Central memory CD4-positive, alpha-beta T cell (primary cell): Measurements from ENCODE around the gene ARFGAP1.

ENCODE experiments used
- DNase-seq: peaks from one replicate; pipeline ENCODE4 v3.0.0; 2022

Gene ARFGAP1

DNA sequence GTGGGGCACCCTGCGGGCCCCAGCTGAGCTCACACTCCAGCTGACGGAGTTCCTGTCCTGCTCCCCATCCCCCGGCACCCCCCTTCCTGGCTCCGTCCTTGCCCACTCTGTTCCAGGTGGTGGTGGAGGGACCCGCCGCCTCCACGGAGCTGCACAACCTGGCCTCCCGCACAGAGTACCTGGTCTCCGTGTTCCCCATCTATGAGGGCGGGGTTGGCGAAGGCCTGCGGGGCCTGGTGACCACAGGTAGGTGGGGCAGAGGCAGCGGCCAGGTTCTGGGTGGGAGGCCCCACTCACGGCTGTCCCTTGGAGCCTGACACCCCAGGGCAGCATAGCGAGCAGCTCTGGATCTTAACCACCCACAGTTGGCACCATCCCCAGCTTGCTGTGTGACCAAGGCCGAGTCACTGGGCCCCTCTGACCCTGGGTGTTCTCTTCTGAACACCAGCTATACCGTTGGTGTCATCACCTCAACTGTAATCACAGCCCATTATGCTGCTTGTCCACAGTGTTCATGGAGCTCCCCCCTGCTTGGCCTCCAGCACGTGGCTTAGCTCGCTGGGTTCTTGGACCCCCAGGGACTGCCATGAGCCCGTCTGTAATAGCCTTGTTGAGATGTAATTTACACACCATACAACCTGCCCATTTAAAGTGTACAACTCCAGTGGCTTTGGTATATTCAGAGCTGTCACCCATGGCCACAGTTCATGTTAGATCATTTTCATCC, 37.8 kb downstream of the ARFGAP1 start:
- DNase-seq = no peak

DNA sequence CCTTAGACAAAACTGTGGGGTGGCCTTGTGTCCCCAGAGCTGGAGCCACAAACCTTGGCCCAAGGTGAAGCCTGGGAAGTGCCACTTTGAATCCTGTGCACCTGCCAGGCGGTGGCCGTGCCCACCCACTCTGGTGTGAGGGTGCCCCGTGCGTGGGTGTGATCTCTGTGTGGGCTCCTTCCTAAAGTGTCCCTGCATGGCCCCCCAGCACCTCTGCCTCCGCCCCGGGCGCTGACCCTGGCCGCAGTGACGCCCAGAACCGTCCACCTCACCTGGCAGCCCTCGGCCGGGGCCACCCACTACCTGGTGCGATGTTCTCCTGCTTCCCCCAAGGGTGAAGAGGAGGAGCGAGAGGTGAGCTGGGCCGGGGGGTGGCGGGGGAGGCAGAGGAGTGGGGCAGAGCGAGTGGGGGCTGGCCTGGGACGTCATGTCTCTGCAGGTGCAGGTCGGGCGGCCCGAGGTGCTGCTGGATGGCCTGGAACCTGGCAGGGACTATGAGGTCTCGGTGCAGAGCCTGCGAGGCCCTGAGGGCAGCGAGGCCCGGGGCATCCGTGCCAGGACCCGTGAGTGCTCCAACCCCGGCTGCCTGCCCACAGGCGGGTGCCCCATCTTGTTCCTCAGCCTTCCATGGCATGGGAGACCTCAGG, 38.7 kb downstream of the ARFGAP1 start:
- DNase-seq = no peak

DNA sequence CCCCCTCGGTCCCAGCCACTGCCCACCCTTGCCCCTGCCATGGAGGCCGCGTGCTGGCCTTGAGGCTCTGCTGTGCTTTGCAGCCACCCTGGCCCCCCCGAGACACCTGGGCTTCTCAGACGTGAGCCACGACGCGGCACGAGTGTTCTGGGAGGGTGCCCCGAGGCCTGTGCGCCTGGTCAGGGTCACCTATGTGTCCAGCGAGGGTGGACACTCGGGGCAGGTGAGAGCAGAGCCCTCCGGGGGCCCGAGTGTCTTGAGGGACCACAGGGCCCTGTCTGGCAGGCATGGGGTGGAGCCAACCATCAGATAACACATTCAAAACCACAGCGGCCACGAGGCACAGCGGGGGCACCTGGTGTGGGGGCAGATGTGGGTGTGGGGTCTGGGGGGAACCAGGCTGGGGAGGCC, 39.2 kb downstream of the ARFGAP1 start:
- no peak for DNase-seq

DNA sequence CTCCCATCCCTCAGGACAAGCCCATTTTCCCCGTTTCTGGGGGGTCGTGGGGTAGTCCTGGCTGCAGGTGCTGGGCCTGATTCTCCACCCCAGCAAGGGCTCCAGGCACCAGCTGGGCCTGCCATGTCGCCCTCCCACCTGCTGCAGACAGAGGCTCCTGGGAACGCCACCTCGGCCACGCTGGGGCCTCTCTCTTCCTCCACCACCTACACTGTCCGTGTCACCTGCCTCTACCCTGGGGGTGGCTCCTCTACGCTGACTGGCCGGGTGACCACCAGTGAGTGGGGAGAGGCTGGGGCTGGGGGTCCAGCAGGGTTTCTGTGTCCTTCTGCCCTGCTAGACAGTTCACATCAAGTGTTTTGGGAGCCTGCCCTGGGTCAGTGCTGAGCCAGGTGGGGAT, 39.7 kb downstream of the ARFGAP1 start:
- no peak for DNase-seq

DNA sequence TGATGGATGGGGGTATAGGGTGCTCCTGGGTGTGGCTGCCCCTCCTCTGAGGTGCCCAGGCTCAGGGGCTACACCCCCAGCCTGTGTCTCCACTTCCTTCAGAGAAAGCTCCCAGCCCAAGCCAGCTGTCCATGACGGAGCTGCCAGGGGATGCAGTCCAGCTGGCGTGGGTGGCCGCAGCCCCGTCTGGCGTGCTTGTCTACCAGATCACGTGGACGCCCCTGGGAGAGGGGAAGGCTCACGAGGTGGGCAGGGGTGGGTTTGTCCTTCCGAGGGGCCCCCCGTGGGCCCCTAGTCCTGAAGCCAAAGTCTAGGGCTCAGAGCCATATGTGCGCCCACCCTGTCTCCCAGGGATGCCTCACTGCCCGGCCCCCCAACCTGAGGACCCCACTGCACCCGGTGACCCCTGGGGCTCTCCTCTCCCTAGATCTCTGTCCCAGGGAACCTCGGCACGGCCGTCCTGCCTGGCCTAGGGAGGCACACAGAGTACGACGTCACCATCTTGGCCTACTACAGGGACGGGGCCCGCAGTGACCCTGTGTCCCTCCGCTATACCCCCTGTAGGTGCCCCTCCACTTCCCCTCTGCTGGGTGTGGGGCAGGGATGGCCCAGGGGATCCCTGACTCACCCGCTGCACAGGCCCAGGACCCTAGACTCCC, 40.2 kb downstream of the ARFGAP1 start:
- DNase-seq = no peak

DNA sequence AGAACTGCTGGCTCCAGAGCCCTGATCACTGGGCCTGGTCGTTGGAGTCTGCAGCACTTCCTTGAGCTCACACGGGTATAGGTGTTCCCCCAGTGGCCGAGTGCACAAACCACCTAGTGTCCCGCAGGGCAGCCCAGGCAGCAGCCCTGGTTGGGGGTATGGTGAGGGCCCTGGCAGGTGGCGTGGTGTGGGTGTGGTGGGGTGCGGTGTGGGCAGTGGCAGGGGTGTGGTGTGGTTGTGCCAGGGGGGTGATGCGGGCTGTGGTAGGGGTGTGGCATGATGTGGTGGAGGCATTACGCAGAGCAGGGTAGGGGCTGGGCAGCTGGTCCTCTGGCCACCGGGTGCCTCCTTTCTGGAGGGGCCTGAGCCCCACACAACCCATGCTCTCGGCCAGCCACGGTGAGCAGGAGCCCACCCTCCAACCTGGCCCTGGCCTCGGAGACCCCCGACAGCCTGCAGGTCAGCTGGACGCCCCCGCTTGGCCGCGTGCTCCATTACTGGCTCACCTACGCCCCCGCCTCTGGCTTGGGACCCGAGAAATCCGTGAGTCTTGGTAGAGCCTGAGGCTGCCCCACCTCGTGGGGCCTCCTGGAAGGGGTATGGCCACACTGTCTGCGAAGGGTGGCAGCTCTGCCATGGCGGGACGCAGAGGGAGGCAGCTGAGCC, 40.9 kb downstream of the ARFGAP1 start:
- DNase-seq = no peak

DNA sequence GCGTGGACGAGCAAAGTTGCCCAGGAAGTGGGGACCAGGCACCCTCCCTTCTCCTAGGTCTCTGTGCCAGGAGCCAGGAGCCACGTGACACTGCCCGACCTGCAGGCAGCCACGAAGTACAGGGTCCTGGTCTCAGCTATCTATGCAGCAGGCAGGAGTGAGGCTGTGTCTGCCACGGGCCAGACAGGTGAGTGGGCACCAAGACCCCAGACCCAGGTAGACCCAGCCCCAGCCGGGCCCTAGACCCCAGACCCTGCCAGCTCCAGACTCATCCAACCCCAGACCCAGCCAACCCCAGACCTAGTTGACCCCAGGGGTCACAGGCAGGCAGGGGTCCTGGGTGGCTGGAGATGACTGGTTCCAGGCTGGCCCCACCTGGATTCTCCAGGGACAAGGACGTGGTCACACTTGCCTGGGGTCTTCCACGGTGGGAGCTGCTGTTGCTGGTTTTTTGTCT, 41.4 kb downstream of the ARFGAP1 start:
- DNase-seq = no peak

DNA sequence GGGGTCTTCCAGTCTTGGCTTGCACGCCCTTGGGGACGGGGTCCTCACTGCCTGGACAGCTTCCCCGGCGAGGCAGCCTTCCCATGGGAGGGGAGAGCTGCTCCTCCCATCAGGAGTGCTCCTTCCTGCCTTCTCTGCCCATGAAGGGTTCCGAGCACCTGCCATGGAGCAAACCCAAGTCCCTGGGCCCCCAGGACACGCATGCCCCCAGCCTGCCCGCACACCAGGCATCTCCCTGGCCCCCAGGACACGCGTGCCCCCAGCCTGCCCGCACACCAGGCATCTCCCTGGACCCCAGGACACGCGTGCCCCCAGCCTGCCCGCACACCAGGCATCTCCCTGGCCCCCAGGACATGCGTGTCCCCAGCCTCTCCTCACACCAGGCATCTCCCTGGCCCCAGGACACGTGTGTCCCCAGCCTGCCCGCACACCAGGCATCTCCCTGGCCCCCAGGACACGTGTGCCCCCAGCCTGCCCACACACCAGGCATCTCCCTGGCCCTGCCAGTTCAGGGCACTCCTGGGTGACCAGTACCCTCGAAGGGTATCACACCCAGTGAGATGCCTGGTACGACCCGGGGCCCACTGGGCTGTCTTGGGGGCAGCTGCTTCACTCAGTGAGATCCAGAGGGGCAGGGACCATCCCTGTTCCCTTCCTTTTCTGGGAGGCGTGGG, 42.1 kb downstream of the ARFGAP1 start:
- DNase-seq = no peak

DNA sequence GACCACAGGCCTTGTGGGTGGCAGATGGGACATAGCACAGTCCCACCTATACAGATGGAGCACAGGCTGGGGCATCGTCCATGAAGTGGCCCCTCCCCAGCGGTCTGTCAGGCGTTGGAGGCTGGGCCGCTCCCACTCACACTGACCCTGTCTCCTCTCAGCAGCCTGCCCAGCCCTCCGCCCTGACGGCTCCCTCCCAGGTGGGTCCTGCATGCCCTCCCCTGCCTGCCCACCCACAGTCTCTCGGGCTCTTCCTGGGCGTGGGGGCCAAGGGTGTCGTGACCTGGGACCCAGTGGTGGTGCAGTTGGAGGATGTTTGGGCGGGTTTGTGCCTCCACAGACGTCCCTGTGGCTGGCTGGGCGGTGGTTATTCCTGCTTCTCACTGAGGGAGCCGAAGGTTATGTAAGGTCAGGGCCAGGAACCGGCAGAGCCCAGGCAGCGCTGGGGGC, 42.7 kb downstream of the ARFGAP1 start:
- DNase-seq = no peak

DNA sequence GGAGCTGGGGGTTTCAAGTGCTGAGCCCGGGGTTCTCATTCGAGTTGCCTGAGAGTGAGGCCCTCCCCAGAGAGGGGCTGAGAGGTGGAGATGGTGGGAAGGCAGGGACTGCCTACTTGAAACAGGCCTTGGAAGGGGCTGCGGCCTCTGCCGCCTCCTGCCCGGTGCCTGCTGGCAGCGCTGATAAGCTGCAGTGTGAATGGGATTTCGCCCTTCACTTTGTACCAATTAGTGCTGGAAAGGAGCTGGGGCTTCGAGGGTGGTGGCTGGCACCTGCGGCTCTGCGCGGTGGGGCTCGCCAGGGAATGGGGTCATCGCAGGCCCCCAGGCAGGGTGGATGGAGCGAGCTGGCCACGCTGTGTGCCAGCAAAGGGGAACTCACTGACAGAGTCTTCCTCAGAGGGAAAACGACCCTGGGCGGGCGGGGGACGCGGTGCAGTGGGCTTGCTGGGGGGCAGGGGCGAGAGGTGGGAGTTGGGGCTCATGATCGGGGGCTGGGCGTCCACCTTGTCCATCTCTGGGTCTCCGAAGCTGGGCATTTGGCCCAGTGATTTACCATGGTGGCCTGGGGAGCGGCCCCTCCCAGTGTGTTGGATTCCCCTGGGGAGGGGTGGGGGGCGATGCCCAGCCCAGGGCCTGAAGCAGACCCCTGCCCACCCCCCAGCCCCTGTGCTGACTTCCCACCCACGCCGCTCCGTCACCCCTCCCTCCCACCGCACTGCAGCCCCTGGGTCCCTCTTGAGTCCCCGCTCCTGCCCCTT, 43.3 kb downstream of the ARFGAP1 start:
- no peak for DNase-seq

DNA sequence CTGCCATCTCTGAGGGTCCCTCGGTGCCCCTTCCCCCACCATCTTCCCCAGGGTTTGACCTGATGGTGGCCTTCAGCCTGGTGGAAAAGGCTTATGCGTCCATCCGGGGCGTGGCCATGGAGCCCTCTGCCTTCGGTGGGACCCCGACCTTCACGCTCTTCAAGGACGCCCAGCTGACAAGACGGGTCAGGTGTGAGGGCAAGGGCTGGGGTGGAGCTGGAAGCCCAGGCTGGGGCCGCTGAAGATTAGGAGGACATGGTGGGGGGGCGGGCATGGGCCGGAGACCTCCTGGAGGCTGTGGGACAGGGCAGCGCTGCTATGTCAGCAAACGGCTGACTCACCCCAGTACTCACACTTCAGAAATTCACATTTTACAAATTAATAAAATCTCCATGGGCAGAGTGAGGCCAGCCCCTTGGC, 43.9 kb downstream of the ARFGAP1 start:
- DNase-seq = no peak

DNA sequence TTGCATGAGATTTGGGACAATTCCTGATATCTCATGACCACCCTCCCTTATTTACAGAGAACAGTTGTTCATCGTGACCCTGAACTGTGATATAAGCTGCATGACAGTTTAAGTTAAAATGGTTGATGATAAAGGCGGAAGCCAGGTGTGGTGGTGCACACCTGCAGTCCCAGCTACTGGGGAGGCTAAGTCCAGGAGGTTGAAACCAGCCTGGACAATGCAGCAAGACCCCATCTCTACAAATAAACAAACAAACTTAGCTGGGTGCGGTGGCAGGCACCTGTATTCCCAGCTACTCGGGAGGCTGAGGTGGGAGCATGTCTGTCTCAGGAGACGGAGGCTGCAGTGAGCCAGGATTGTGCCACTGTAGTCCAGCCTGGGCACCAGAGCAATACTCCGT, 44.4 kb downstream of the ARFGAP1 start:
- no peak for DNase-seq

DNA sequence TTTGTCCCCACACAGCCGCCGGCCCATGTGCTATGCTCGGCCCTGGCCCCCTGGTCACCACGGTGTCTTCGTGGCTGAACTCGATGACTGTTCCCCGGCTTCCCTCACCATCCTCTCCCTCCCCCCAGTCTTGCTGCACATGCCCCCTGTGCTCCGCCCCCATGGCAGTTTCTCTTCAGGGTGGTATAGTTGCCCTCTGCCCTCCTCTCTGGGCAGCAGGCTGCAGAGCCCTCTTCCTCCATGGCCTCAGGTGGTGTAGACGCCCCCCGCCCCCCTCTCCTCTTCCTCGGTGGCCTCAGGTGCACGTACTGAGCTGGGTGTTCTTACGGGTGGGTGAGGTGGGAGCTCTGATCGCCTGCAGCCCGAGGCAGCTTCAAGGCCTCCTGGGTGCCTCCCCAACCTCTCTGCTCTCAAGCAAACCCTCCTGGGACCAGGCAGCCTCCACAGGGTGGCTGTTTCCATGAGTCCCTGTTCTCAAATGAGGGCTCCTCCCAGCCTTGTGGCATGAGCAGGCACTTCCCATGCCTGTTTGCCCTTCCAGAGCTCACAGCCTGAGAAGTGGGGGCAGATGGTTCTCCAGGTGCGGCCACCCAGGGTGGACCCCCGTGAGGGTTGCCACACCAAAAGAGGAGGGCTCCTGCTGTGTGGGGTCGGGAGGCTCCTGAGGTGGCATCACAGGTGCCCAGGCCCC, 45.1 kb downstream of the ARFGAP1 start:
- DNase-seq = no peak

DNA sequence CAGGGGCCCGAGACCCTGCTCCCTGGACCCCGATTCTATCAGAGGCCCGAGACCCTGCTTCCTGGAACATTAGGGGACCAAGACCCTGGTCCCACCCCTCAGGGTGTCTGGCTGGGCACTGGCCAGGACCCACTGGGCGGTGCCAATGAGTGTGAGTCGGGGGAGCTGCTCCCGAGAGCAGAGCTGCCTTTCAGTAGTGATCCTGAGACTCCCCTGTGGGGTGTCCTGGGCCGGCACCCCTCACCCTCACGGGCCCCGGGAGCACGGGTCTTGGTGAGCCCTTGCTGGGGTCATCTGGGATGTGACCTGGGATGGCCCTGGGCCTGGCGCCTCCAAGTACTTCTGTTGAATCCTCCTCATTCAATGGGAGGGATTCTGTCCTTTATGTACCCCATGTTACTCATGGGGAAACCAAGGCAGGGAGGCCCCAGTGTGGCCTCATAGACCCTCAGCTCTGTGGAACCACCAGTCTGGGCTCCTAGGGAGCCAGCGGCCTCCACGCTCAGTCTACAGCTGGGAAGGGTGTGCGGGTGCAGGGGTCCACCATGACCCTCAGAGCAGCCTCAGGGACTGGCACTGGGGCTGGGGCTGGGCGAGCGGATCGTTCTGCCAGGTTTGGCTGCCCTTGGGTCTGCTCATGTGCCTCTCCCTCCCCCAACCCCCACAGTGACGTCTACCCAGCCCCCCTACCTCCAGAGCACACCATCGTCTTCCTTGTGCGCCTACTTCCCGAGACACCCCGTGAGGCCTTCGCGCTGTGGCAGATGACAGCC, 46.0 kb downstream of the ARFGAP1 start:
- DNase-seq = no peak

DNA sequence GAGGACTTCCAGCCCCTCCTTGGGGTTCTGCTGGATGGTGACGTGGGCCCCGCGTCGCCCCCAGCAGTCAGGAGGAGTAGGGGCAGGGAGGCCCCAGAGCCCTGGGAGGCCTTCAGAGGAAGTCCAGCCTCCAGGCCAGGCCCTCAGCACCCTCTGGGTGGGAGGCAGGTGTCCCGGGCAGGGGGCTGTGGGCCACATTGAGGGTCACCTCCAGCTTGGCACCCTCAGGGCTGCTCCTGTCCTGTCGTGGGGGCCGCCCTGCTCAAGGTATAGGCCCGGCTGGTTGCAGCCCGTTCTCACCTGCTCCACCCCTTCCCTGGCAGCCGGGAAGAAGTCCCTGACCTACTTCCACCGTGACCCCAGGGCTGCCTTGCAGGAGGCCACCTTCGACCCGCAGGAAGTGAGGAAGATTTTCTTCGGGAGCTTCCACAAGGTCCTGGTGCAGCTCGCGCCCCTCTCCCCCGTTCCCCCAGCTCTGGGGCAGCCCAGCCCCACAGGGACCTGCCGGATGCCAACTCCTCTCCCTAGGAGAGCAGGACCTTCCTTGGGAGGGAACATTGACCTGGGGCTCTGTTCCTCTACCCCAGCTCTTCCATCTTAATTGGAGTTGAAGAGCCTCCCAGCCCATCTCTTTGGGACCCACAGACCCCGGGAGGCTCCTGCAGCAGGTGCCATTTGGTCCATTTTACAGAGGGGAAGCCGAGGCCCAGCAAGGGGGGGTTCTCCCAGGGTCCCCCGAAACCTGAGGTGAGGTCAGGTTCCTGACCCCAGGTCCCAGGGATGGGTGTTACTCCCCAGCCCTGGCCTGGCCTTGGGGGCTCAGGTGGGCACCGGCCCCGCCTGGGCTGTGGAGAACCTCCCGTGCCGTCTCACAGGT, 46.8 kb downstream of the ARFGAP1 start:
- no peak for DNase-seq

DNA sequence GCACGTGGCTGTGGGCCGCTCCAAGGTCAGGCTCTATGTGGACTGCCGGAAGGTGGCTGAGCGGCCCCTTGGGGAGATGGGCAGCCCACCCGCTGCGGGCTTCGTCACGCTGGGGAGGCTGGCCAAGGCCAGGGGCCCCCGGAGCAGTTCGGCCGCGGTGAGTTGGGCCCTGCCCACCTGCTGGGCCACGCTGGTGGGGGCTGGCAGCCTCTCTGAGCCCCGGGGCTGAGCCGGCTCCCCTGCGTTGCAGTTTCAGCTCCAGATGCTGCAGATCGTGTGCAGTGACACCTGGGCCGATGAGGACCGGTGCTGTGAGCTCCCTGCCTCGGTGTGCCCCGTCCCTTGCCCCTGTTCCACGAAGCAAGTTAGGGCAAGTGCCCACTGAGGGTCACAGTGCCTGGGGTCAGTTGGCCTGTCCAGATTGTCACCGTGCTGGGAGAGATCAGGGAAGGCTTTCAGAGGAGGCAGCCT, 47.5 kb downstream of the ARFGAP1 start:
- no peak for DNase-seq

DNA sequence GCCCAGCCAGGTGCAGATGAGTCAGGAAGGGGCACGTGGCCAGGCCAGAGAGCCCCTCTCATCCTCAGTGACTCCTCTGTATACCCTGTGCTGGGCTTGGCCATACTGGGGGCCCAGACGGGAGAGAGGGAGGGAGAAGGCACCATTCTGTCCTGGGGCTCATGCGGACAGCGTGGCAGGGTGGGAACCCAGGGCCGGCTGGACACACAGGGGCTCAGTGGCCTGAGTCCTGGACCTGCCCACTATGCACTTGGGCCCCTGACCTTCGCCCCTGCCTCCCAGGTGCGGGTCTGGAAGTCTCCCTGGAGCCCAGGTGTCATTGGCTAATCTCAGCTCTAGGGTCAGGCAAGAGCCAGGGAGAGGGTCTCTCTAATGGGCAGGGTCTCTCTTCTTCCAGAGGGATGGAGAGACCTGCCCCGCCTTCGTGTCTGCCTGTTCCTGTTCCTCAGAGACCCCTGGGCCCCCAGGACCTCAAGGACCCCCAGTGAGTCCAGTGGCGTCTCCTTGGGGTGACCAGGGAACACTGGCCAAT, 48.1 kb downstream of the ARFGAP1 start:
- DNase-seq = no peak

DNA sequence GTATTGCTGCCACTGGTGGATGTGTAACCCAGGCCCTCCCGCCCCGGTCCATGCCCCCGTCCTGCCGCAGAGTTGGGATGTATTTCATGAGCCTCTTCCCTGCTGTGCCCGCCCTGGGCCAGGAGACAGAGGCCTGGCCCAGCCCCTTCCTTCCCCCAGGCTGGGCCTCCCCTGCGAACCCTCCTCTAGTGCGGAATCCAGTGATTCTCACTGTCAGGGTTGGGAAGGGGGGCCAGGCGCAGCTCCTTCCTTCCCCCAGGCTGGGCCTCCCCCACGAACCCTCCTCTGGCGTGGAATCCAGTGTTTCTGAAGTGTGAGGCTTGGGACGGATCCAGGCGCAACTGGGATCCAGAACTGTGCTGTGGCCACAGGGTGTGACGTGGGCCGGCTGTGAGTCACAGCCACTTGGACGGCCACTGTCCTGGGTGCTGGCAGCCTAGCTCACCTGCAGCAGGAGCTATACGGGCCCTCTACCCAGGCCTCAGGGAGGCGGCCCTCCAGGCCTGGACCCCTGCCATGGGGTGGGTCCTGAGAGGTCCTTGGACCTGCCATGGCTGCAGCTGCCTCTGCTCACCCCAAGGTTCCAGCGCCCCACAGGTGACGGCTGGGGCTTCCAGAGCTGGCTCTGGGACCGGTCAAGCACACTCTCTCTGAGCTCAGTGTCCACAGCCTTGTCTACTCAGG, 48.7 kb downstream of the ARFGAP1 start:
- no peak for DNase-seq
